ENCODE measurements around the gene PAF1.
"Not testable (repeated sequence)": the region's sequence is repeated elsewhere in the genome, so short reads cannot be mapped to it uniquely, and the experiment has no call there.

DNA sequence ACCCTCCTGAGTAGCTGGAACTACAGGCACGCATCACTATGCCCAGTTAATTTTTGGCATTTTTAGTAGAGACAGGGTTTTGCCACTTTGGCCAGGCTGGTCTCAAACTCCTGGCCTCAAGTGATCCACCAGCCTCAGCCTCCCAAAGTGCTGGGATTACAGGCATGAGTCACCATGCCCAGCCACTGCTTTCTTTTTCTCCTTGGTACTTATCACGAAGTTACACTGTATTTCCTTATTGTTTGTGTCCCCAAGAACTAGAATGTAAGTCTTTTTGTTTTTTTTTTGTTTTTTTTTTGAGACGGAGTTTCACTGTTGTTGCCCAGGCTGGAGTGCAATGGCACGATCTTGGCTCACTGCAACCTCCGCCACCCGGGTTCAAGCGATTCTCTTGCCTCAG lies 50.8 kb downstream of the PAF1 start:
- not testable (repeated sequence) for TF ChIP-seq CTCF (optimal IDR thresholded peaks at IDR 0.05 in 1 of 3, IDR thresholded peaks at IDR 0.05 in 1 of 3, conservative IDR thresholded peaks at IDR 0.05 in 1 of 3; ENCODE audit: extremely low read depth in 1 of 3, insufficient read depth in 2 of 3, low read length in 3 of 3); EZH2 (IDR thresholded peaks at IDR 0.05; ENCODE audit: low read length)

All from keratinocyte (primary cell).